ENCODE data around the gene EHBP1.

The EHBP1 gene

GRCh38 chr2:63059793-63060471, 354.4 kb downstream of the EHBP1 start:
- no peak for TF ChIP-seq CTCF (IDR thresholded peaks at IDR 0.05)
- H3K9ac ChIP-seq: no peak overlapping the region
- H3K4me1 ChIP-seq: no peaks in the 10 kb centered on the region
- H3K27ac ChIP-seq: no peak overlapping the region
- no peak overlapping the region for H3K4me3 ChIP-seq (ENCODE audit: low read depth, low read length)
- H3K27me3 ChIP-seq (ENCODE audit: control insufficient read depth, insufficient read depth, low read length): peaks cover 12% of the 10 kb centered on the region
- no peaks in the 10 kb centered on the region for H3K36me3 ChIP-seq (ENCODE audit: control insufficient read depth, insufficient read depth, low read length)
- no peaks in the 10 kb centered on the region for H3K9me3 ChIP-seq (ENCODE audit: control insufficient read depth, low read length)
- H3K79me2 ChIP-seq: no peaks in the 10 kb centered on the region
- H3K4me2 ChIP-seq (ENCODE audit: low read length): no peak overlapping the region
- H2AFZ ChIP-seq: no peak overlapping the region

GRCh38 chr2:63060472-63060991, 355.0 kb downstream of the EHBP1 start:
- Histone ChIP-seq H3K9ac (no peak overlapping the region), H3K4me2 (ENCODE audit: low read length) (no peak overlapping the region), H2AFZ (no peak overlapping the region), H3K4me3 (ENCODE audit: low read depth, low read length) (no peak overlapping the region), H3K27ac (no peak overlapping the region), H3K79me2 (no peaks in the 10 kb centered on the region), H3K9me3 (ENCODE audit: control insufficient read depth, low read length) (no peaks in the 10 kb centered on the region), H3K27me3 (ENCODE audit: control insufficient read depth, insufficient read depth, low read length) (peaks cover 12% of the 10 kb centered on the region), H3K4me1 (no peaks in the 10 kb centered on the region), H3K36me3 (ENCODE audit: control insufficient read depth, insufficient read depth, low read length) (no peaks in the 10 kb centered on the region)
- no peak for TF ChIP-seq CTCF (IDR thresholded peaks at IDR 0.05)

- Histone ChIP-seq H3K4me2 (ENCODE audit: low read length) (no peak overlapping the region), H3K4me3 (ENCODE audit: low read depth, low read length) (no peak overlapping the region), H3K36me3 (ENCODE audit: control insufficient read depth, insufficient read depth, low read length) (no peaks in the 10 kb centered on the region), H2AFZ (no peak overlapping the region), H3K4me1 (no peaks in the 10 kb centered on the region), H3K27me3 (ENCODE audit: control insufficient read depth, insufficient read depth, low read length) (peaks cover 4% of the 10 kb centered on the region), H3K9me3 (ENCODE audit: control insufficient read depth, low read length) (no peaks in the 10 kb centered on the region), H3K9ac (no peak overlapping the region), H3K27ac (no peak overlapping the region), H3K79me2 (no peaks in the 10 kb centered on the region)
- no peak for TF ChIP-seq CTCF (IDR thresholded peaks at IDR 0.05)
Observed at GRCh38 chr2:63064197-63064596, 358.7 kb downstream of the EHBP1 start.

- no peaks in the 10 kb centered on the region for H3K27me3 ChIP-seq (ENCODE audit: control insufficient read depth, insufficient read depth, low read length)
Observed at GRCh38 chr2:63064661-63065060, 359.1 kb downstream of the EHBP1 start.

More at GRCh38 chr2:63064661-63065060, 359.1 kb downstream of the EHBP1 start:
- H3K79me2 ChIP-seq: no peaks in the 10 kb centered on the region
- no peak overlapping the region for H2AFZ ChIP-seq
- H3K27ac ChIP-seq: no peak overlapping the region
- H3K4me1 ChIP-seq: no peaks in the 10 kb centered on the region
- no peaks in the 10 kb centered on the region for H3K36me3 ChIP-seq (ENCODE audit: control insufficient read depth, insufficient read depth, low read length)
- no peak overlapping the region for H3K4me3 ChIP-seq (ENCODE audit: low read depth, low read length)
- no peak overlapping the region for H3K4me2 ChIP-seq (ENCODE audit: low read length)
- no peak overlapping the region for H3K9ac ChIP-seq
- H3K9me3 ChIP-seq (ENCODE audit: control insufficient read depth, low read length): no peaks in the 10 kb centered on the region
- no peak for TF ChIP-seq CTCF (IDR thresholded peaks at IDR 0.05)

All from parathyroid adenoma (tissue), 2 donors.